ENCODE data around the gene CD9. TPM values are rescaled to one million over a fixed set of nuclear protein-coding genes. Genes with fewer than 3 reads are reported as not detected.

CD9 gene
- total RNA-seq, 4 donors from 2014 or later = 26.7 to 50.6 (median 48.4) TPM

DNA sequence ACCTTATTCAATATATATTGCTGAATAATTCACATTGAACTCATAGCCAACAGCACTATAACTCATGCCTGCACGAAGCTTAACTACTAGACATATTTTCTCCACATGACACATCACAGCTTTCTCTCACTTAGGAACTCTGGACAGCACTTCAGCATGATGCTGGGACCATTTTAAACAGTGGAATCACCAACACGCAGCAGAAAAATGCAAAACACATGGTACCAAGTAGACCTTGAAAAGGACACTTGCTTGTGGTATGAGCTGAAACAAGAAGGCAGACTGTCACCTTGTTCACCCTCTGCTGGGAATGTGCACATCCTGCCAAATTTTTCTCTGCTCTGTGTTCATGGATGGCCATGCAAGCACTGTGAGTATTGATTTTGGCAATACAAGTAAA is 34.8 kb upstream of the CD9 start:
- no peak for DNase-seq
- Histone ChIP-seq H3K36me3 (no peaks in the 10 kb centered on the region), H3K27me3 (no peaks in the 10 kb centered on the region), H3K4me1 (peaks cover 8 to 20% of the 10 kb centered on the region in 2 donors), H3K9me3 (no peaks in the 10 kb centered on the region), H3K4me3 (no peak overlapping the region), H3K27ac (no peak overlapping the region)
- no peak for TF ChIP-seq POLR2A (IDR thresholded peaks at IDR 0.05)
- TF ChIP-seq, protein P1, sequence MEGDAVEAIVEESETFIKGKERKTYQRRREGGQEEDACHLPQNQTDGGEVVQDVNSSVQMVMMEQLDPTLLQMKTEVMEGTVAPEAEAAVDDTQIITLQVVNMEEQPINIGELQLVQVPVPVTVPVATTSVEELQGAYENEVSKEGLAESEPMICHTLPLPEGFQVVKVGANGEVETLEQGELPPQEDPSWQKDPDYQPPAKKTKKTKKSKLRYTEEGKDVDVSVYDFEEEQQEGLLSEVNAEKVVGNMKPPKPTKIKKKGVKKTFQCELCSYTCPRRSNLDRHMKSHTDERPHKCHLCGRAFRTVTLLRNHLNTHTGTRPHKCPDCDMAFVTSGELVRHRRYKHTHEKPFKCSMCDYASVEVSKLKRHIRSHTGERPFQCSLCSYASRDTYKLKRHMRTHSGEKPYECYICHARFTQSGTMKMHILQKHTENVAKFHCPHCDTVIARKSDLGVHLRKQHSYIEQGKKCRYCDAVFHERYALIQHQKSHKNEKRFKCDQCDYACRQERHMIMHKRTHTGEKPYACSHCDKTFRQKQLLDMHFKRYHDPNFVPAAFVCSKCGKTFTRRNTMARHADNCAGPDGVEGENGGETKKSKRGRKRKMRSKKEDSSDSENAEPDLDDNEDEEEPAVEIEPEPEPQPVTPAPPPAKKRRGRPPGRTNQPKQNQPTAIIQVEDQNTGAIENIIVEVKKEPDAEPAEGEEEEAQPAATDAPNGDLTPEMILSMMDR (IDR thresholded peaks at IDR 0.05 in 4 of 5, conservative IDR thresholded peaks at IDR 0.05 in 1 of 5) = no peak
- in situ Hi-C loops (cut with MboI; ENCODE audit: low sequenced_read_pairs in 4 of 4) (no loop called here), intact Hi-C loops (cut with DNase I; ENCODE audit: low total_unique reads) (no loop called here)
- no peak for ATAC-seq

DNA sequence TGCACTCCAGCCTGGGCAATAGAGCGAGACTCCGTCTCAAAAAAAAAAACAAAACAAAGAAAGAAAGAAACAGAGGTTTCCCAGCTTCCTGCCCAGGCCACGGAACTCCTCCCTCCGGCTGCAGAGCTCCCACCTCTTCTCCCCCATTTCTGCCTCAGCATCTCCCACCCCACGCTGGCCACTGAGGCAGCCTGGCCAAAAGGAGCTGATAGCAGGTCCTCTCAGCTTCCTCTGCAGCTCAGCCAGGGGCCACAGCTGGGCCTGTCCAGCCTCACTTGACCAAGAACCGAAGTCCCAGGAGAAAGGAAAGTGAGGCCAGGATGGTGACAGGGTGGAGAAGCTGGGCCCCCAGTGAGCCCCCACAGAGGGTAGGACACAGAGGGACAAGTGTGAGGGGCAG is 33.4 kb upstream of the CD9 start:
- TF ChIP-seq, protein P1 (IDR thresholded peaks at IDR 0.05 in 4 of 5, conservative IDR thresholded peaks at IDR 0.05 in 1 of 5) = no peak
- Histone ChIP-seq H3K9me3 (no peaks in the 10 kb centered on the region), H3K27ac (peak overlapping the region; percentile 64 to 81 (median 72)), H3K36me3 (no peaks in the 10 kb centered on the region), H3K4me1 (peaks cover 8 to 14% of the 10 kb centered on the region in 2 donors), H3K27me3 (no peaks in the 10 kb centered on the region), H3K4me3 (no peak overlapping the region)
- DNase-seq = no peak
- no peak for ATAC-seq
- in situ Hi-C loops (cut with MboI; ENCODE audit: low sequenced_read_pairs in 4 of 4) (no loop called here), intact Hi-C loops (cut with DNase I; ENCODE audit: low total_unique reads) (no loop called here)

GRCh38 chr12:6167327-6168280 is 32.6 kb upstream of the CD9 start:
- intact Hi-C loops (cut with DNase I; ENCODE audit: low total_unique reads) = no loop called here
- no peaks in the 10 kb centered on the region for H3K27me3 ChIP-seq
- no peaks in the 10 kb centered on the region for H3K36me3 ChIP-seq
- ATAC-seq = peak; percentile 81 to 91
- peak; percentile 28 to 53 for TF ChIP-seq POLR2A (IDR thresholded peaks at IDR 0.05)
- TF ChIP-seq, protein P1 (IDR thresholded peaks at IDR 0.05 in 4 of 5, conservative IDR thresholded peaks at IDR 0.05 in 1 of 5) = no peak
- in situ Hi-C loops (cut with MboI; ENCODE audit: low sequenced_read_pairs in 4 of 4) = no loop called here
- H3K27ac ChIP-seq = peak overlapping the region; percentile 64 to 81 (median 72)
- H3K4me1 ChIP-seq = peaks cover 8 to 14% of the 10 kb centered on the region in 2 donors
- peak overlapping the region in 1 of 4 donors; percentile 29 for H3K4me3 ChIP-seq
- no peaks in the 10 kb centered on the region for H3K9me3 ChIP-seq
- peak; percentile 47 to 54 for DNase-seq

DNA sequence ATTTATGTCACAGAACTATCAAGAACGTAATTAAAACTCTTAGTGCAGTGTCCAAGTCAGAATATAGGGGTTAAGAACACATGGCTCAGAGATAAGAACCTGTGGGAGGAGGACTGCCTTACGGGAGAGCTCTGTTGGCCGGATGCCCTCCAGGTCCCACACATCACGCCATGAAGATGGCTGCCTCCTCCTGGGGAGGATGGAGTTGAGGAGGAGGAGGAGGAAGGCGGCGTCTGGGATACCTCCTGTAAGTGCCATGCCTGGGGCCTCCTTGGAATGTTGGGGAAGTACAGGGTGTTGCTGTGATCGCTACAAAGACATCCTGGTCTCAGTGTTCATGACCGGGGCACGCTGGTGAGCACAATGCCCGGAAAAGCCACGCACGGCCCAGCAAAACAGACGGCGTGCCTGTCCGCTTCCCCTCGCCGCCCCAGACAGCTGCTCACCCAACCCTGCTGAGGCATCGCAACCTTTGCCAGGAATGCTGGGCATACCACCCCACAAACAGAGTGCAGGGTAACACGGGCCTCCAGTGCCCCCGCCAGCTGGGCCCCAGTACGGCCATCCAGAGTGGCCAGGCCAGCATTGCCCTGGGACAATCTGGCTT is 28.7 kb upstream of the CD9 start:
- peak; percentile 50 to 74 for ATAC-seq
- H3K27me3 ChIP-seq = no peaks in the 10 kb centered on the region
- DNase-seq = no peak
- no peaks in the 10 kb centered on the region for H3K9me3 ChIP-seq
- peak overlapping the region; percentile 49 to 73 (median 70) for H3K27ac ChIP-seq
- intact Hi-C loops (cut with DNase I; ENCODE audit: low total_unique reads) = no loop called here
- TF ChIP-seq POLR2A (IDR thresholded peaks at IDR 0.05) = no peak
- TF ChIP-seq, protein P1 (IDR thresholded peaks at IDR 0.05 in 4 of 5, conservative IDR thresholded peaks at IDR 0.05 in 1 of 5) = no peak
- H3K4me3 ChIP-seq = no peak overlapping the region
- no peaks in the 10 kb centered on the region for H3K36me3 ChIP-seq
- in situ Hi-C loops (cut with MboI; ENCODE audit: low sequenced_read_pairs in 4 of 4) = no loop called here
- peaks cover 8 to 14% of the 10 kb centered on the region in 2 donors for H3K4me1 ChIP-seq

Measured in gastrocnemius medialis (tissue), 4 donors.